CD4-positive, alpha-beta T cell treated with Interleukin-15 for 4 hours (primary cell): ENCODE measurements around the gene THADA.

Experiments
- DNase-seq: peaks from one replicate; pipeline ENCODE4 v3.0.0-alpha.2; 2020; ENCODE audit warnings: low spot score

Gene THADA

DNA sequence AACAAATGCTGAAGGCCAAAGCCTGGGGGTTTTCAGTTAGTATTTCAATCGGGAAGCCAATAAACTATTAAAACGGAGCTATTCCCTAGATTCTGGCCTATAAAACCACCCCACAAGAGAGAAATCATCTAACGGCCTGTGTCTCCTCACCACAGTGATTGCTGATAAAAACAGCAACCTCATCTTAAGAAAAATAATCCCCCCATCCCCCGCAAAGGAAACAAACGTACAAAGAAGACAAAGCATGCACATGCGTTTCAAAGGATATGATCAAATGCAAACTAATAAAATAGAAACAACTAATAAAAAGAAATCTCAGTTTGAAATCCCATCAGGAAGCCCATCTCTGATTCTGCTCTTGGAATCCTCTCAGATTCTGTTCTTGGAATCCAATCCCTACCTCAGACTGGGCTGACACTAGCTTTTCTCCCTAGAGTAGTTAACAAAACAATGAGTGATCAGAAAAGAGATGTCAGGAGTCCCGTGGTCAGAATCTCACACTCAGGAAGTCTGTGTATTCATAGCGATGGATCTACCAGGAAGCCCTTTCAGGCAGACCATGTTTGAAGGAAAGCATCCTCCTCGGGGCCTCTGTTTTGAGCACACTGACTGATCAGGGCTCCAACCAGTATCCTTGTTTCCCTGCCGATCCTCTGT lies 150.7 kb downstream of the THADA start:
- DNase-seq = no peak

GRCh38 chr2:43443282-43443681 lies 152.6 kb downstream of the THADA start:
- no peak for DNase-seq

DNA sequence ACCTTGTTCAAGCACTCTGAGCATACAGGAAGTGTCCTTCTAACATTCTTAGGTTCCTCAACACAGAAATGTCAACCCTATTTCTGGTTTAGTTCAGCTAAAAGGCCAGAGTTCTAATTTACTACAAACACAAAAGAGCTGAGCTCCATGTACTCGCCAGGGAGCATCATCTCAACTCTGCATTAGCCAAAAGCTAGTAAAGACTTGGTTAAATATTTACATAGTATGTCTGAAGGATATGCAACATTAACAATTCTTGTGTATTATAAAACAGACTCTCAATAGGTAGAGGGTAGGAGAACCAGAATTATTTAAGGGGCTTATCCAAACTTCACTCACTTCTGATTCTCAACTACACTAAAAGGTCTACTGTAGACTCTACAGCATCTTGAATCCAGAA lies 154.6 kb downstream of the THADA start:
- DNase-seq = no peak

GRCh38 chr2:43438858-43439655 lies 156.8 kb downstream of the THADA start:
- no peak for DNase-seq

- no peak for DNase-seq
These were observed 157.5 kb downstream of the THADA start for GRCh38 chr2:43438342-43438741.

DNA sequence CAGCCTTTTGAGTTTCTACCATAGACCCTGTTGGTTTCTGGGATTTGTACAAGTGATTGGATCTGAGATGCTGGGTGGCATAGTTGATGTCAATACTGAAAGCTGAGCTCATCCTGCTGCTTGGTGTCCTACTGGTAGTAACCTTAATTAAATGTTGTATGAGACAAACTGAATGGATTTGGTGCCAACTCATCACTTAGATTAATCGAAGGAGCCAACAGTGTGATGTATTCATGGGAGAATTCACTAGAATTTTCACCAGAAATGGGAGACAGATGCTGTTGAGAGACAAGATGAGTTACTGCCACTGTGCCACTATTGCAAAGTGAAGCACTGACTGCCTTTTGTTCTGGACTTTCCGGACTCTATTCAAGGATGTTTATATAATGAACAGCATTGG lies 158.5 kb downstream of the THADA start:
- DNase-seq = no peak

DNA sequence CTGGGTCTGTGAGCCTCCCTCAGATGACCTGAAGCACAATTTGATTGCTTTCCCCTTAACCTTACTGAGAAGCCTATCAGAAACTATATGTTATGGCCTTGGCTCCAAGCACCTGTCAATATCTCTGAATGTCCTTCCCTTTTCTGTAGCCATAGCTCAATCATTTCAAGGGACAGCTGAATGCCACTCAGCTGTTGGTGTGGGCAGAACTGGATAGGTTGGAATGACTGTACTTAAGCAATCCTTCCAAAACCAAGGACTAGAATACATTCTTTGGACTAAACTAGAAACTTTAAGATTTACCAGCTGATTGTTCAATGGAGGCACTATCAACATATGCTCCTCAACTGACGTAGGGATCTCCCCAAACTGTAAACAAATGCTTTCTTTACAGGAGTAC lies 159.4 kb downstream of the THADA start:
- no peak for DNase-seq

GRCh38 chr2:43435746-43436145 lies 160.1 kb downstream of the THADA start:
- no peak for DNase-seq

DNA sequence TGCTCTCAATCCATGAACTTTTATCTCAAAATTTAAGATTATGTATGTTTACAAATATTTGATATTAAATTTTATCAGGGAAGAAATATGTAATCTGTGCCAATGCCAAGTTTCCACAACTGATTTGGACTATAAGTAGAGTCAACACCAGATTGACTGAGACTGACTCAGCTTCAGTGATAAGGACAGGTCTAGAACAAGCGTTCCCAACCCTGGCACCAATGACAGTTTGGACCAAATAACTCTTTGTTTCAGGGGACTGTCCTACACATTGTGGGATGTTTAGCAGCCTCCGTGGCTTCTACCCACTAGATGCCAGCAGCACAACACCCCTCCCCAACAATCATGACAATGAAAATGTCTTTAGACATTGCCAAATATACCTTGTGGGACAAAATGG lies 165.3 kb downstream of the THADA start:
- no peak for DNase-seq

DNA sequence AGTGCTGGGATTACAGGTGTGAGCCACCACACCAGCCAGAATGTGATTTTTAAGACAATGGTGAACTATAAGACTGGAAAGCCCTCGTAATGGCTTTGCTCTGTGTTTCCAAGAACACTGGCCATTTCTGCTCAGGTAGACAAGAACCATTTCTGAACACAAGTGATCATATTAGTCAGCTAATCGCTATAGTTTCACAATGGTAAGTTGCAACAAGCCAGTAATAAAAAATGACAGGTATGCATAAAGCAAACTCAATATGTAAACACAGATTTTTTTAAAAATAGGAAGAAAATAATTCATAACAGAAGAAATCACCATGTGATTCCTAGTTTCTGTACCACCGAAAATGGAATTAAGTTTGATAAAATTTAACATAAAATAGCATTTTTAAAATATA lies 166.5 kb downstream of the THADA start:
- DNase-seq = no peak

- DNase-seq = no peak
These were observed 168.8 kb downstream of the THADA start for GRCh38 chr2:43427032-43427424.

- DNase-seq = peak; percentile 80
These were observed 169.4 kb downstream of the THADA start for GRCh38 chr2:43426305-43427031.

DNA sequence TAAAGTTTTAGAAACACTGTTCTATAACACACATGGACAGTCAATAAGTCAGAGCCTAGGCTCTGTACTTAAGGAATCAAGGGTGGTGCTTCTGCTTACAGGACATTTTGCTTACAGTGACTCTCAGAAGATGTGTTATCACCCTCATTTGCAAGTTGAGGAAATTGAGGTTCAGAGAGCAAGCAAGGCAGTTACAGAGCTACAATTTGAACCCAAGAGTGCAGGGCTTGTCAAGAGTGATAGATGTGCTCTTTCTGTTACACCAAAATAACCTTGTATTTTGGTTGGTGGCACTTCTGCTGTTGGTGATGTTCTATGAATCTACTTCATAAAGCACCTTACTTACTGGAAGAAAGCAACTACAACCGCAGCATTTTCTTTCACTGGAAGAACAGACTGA lies 170.2 kb downstream of the THADA start:
- DNase-seq = no peak

DNA sequence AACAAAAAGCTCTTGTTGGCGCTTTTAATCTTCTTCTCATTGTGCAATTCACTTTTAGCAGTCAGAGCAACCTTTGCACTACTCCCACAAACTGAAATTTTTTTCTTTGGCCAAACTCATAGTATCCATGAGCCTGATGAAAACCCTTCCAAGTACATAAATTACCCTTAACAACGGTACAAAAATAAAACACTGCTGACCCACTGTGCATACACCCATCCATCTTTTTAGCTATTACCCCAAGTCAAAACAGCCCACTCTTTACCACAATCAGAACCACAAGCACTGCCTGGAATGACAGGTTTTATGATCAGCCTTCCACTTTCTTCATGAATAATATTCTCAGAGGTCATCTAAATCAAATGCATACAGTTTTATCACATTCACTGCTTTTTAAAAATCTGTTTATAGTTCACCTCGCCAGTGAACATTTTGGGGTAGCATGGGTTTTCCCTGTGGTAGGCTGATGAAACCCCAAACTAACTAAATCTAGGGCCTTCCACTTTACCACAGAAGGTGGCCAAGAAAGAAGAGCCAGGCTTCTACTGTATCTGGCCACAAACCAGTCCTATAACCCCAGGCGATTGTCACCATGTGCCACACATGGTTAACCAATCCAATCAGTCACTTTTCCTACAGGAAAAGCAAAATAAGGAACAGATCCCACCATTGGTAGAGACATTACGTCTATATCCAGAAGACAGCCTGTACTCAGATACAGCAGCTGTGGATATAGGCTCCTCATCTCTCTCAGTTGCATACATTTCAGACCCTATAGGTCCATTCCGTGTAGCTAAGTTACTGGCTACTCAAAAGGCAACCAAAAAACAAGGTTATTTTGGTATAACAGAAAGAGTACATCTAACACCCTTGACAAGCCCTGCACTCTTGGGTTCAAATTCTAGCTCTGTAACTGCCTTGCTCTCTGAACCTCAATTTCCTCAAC lies 171.3 kb downstream of the THADA start:
- no peak for DNase-seq

- no peak for DNase-seq
These were observed 171.9 kb downstream of the THADA start for GRCh38 chr2:43423941-43424261.

- DNase-seq = no peak
These were observed 174.6 kb downstream of the THADA start for GRCh38 chr2:43421194-43421593.

- DNase-seq = no peak
These were observed 175.4 kb downstream of the THADA start for GRCh38 chr2:43420389-43420801.

DNA sequence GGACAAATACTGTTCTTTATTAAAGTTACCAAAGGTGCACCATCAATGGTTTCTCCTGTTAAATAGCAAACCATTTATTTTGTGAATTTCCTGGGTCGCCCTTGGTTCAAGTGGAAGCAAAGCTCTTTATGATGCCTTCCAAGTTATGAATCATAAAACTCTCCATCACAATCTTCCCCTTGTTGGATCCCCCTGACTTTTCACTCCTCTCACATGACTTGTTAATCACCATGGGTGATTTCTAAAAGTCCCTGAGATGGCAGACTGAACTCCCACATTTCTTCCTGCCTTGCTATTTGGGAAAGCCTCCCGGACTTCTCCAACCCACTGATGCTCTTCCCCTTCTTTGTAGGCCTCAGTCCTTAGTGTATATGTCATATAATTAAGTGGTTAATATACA lies 176.0 kb downstream of the THADA start:
- DNase-seq = no peak

DNA sequence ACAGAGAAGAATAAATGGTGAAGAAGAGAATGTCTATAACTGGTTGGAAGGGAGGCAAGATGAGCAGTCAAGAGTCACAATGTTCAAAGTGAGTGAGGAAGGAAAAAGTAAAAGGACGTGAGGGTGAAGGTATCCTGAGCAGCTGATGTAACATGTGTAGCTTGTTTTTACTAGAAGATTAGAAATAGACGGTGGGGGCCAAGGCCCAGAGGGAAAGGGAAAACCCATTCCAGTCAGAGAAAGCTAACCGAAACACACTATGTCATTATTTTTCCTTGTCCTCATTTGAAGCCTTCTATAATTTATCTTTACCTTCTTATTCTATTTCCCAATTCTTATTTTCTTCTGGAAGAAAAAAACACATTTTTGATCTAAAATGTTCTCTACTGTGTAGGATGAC lies 176.6 kb downstream of the THADA start:
- no peak for DNase-seq

DNA sequence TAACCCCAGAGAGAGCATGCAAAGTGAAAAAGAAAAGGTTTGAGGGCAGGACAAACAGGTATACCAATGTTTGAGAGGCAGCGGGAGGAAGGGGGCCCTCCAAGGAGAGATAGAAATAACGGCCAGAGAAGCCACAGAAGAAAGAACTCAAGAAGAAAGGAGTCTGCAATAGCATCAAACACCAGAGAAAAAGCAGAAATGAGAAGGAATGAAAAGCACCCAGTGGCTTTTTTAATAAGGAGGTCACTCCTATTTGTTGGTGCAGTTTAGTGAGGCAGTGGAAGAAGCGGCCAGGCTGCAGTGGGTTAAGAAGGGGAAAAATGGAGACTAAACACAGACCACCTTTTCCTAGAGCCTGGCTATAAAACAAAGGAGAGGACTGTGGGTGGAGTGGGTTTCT lies 177.2 kb downstream of the THADA start:
- no peak for DNase-seq

GRCh38 chr2:43417300-43417699 lies 178.5 kb downstream of the THADA start:
- DNase-seq = no peak

- no peak for DNase-seq
These were observed 180.2 kb downstream of the THADA start for GRCh38 chr2:43415592-43415991.
